OCI-LY3 (cell line): ENCODE measurements around the gene NUP93.

Source experiments
- H2AFZ ChIP-seq: fragments of 200-600, 300-600 bp; shearing (Covaris generic); 2 replicates; pipeline ENCODE4 v1.6.0; 2014; ENCODE audit warnings: antibody characterized with exemption, low read depth, low read length
- H3K27ac ChIP-seq: fragments of 200-600, 300-600 bp; sonication (generic); 2 replicates; pipeline ENCODE4 v1.5.1; 2014; ENCODE audit warnings: mild to moderate bottlenecking, low read length, moderate library complexity, mixed read lengths
- H3K27me3 ChIP-seq: fragments of 200-600, 300-600 bp; sonication (generic); 2 replicates; pipeline ENCODE4 v1.6.1; 2014; ENCODE audit warnings: low read depth, low read length, mixed read lengths
- H3K36me3 ChIP-seq: fragments of 200-600, 300-600 bp; sonication (generic); replicated peaks from 2 replicates; pipeline ENCODE3; 2014; ENCODE audit warnings: low read depth, low read length, mixed read lengths
- H3K4me1 ChIP-seq: fragments of 300-600, 200-600 bp; sonication (generic); 2 replicates; pipeline ENCODE4 v1.6.1; 2014; ENCODE audit warnings: low read length, mixed read lengths
- H3K4me2 ChIP-seq: fragments of 200-600, 300-600 bp; sonication (generic); 2 replicates; pipeline ENCODE4 v1.6.1; 2014; ENCODE audit warnings: low read length, mixed read lengths
- H3K4me3 ChIP-seq: fragments of 300-600, 200-600 bp; sonication (generic); 2 replicates; pipeline ENCODE4 v1.5.1; 2014; ENCODE audit warnings: antibody characterized with exemption, mild to moderate bottlenecking, low read length, moderate library complexity
- H3K79me2 ChIP-seq: fragments of 300-600, 200-600 bp; shearing (Covaris generic); 2 replicates; pipeline ENCODE4 v1.6.1; 2014; ENCODE audit warnings: mild to moderate bottlenecking, low read length, mixed read lengths
- H3K9ac ChIP-seq: fragments of 300-600, 200-600 bp; shearing (Covaris generic); 2 replicates; pipeline ENCODE4 v1.6.0; 2014; ENCODE audit warnings: mild to moderate bottlenecking, low read length, moderate library complexity
- H3K9me3 ChIP-seq: fragments of 200-600, 300-600 bp; shearing (Covaris generic); 2 replicates; pipeline ENCODE4 v1.6.1; 2014; ENCODE audit warnings: low read length, mixed read lengths; ENCODE audit not compliant: insufficient read depth
- H4K20me1 ChIP-seq: fragments of 200-600, 300-600 bp; sonication (generic); 2 replicates; pipeline ENCODE4 v1.6.1; 2016; ENCODE audit warnings: low read length, mixed read lengths; ENCODE audit not compliant: insufficient read depth
- EZH2phosphoT487 ChIP-seq: fragments of 200-600 bp; shearing (Covaris generic); IDR thresholded peaks from 2 replicates; pipeline ENCODE4 v1.6.1; 2018; ENCODE audit warnings: antibody characterized with exemption, mixed run types, low read depth
- TF ChIP-seq, protein P1 (sequence below): fragments of 200-600, 300-600 bp; sonication (generic); IDR thresholded peaks from 2 replicates; pipeline ENCODE4 v1.5.1; 2014; ENCODE audit warnings: antibody characterized with exemption, low read length, low read depth

Gene NUP93

GRCh38 chr16:56683424-56684172, 46.3 kb upstream of the NUP93 start:
- Histone ChIP-seq H3K27me3 (no peaks in the 10 kb centered on the region), H3K4me1 (peaks cover 14% of the 10 kb centered on the region), H4K20me1 (no peaks in the 10 kb centered on the region), H3K27ac (no peak overlapping the region), H2AFZ (no peak overlapping the region), H3K79me2 (no peaks in the 10 kb centered on the region), H3K4me2 (peak overlapping the region; percentile 99), H3K4me3 (peak overlapping the region; percentile 94), H3K9ac (peak overlapping the region; percentile 78; the same call in 1 of the 2 replicates), H3K36me3 (no peaks in the 10 kb centered on the region), H3K9me3 (no peaks in the 10 kb centered on the region)
- no peak for TF ChIP-seq EZH2phosphoT487
- TF ChIP-seq, protein P1, sequence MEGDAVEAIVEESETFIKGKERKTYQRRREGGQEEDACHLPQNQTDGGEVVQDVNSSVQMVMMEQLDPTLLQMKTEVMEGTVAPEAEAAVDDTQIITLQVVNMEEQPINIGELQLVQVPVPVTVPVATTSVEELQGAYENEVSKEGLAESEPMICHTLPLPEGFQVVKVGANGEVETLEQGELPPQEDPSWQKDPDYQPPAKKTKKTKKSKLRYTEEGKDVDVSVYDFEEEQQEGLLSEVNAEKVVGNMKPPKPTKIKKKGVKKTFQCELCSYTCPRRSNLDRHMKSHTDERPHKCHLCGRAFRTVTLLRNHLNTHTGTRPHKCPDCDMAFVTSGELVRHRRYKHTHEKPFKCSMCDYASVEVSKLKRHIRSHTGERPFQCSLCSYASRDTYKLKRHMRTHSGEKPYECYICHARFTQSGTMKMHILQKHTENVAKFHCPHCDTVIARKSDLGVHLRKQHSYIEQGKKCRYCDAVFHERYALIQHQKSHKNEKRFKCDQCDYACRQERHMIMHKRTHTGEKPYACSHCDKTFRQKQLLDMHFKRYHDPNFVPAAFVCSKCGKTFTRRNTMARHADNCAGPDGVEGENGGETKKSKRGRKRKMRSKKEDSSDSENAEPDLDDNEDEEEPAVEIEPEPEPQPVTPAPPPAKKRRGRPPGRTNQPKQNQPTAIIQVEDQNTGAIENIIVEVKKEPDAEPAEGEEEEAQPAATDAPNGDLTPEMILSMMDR = no peak

DNA sequence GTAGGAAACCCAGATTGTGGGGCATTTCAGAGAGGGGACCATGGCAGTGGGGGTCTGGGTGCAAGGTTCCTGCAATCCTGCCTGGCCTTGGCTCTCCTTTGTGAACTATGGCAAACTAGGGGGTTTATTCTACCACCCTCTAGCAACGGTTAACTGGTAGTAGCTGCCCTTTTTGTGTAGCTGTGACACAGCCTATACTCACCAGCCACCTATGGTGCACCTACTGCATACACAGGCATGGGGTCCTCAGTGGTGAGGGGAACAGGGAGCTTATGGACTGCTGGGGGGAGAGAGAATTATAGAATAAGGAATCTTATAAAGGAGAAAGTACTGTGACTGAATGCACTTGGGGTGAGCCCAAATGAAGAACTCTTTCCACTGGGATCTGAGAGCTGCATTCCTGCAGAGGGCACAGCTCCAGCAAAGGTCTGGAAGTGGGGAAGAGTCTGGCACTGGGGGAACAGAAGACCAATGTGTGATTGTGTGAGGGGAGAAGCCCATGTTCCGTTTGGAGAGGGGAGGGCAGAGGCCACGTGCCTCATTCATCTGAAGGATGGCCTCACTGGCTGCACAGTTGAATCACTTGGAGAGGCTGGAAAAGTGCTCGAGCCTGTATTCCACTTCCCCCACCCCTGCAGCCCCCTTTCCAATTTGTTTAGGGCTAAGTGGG, 45.5 kb upstream of the NUP93 start:
- Histone ChIP-seq H2AFZ (no peak overlapping the region), H3K79me2 (no peaks in the 10 kb centered on the region), H3K4me3 (no peak overlapping the region), H3K27ac (no peak overlapping the region), H4K20me1 (no peaks in the 10 kb centered on the region), H3K27me3 (no peaks in the 10 kb centered on the region; the same call in 1 of the 2 replicates), H3K9me3 (no peaks in the 10 kb centered on the region), H3K4me2 (no peak overlapping the region), H3K4me1 (peaks cover 14% of the 10 kb centered on the region), H3K9ac (no peak overlapping the region), H3K36me3 (no peaks in the 10 kb centered on the region)
- TF ChIP-seq, protein P1 = no peak
- no peak for TF ChIP-seq EZH2phosphoT487

DNA sequence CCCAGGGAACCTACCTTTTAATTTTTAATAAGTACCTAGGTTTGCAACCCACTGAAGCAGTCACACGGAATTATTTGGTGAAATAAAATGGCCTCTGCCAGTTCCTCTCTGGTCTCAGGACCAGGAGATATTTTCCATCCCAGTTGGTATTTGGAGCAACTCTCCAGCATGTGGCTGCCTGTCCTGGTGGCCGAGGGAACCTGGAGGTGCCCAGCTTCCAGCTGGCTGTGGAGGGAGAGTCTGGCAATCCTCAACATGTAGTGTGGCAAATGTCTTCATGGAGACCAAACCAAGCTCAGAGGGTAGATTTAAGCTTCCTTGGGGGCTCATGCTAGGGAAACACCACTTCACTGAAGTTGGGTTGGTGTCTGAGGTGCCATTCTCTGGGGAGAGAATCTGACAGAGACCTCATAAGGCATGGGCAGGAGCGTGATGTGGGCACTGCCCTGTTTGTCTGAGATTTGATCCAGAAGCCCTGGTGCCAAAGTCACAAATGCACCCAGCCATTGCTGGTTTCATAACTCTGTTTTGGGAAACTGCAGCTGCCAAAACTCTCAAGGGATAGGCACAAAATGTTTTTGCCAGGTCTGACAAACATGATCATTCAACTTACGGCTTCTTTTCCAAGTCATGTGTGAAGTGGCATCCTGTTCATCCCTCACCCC, 44.9 kb upstream of the NUP93 start:
- Histone ChIP-seq H3K9me3 (no peaks in the 10 kb centered on the region), H3K4me3 (no peak overlapping the region), H3K27me3 (no peaks in the 10 kb centered on the region; the same call in 1 of the 2 replicates), H3K4me1 (peaks cover 14% of the 10 kb centered on the region), H3K27ac (no peak overlapping the region), H3K36me3 (no peaks in the 10 kb centered on the region), H3K9ac (no peak overlapping the region), H3K79me2 (no peaks in the 10 kb centered on the region), H4K20me1 (no peaks in the 10 kb centered on the region), H3K4me2 (no peak overlapping the region), H2AFZ (no peak overlapping the region)
- TF ChIP-seq, protein P1 = no peak
- TF ChIP-seq EZH2phosphoT487 = no peak

DNA sequence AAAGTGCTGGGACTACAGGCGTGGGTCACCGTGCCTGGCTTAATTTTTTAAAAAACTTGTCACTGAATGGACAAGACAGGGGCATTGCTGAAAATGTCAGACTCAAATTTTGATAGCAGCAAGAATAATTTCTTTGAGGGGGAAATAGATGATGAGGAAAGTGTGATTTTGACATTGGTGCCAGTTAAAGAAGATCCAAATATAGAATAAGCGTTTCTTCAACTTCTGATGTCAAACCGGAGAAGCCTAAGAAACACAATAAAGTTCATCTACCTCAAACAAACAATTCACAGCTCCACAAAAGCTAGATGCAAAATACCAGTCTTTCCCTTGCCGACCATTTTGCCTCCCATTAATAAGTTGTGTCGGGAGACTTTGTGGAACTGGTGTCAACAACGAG, 43.2 kb upstream of the NUP93 start:
- Histone ChIP-seq H3K4me1 (peaks cover 11% of the 10 kb centered on the region), H4K20me1 (no peaks in the 10 kb centered on the region), H3K9ac (no peak overlapping the region), H2AFZ (no peak overlapping the region), H3K27me3 (no peaks in the 10 kb centered on the region; the same call in 1 of the 2 replicates), H3K36me3 (no peaks in the 10 kb centered on the region), H3K27ac (no peak overlapping the region), H3K9me3 (no peaks in the 10 kb centered on the region), H3K79me2 (no peaks in the 10 kb centered on the region), H3K4me3 (no peak overlapping the region), H3K4me2 (no peak overlapping the region)
- TF ChIP-seq, protein P1 = no peak
- TF ChIP-seq EZH2phosphoT487 = no peak
